ELF-1 (cell line): ENCODE measurements around the gene FN1.

Experiments
- DNase-seq: peaks from one replicate; pipeline ENCODE4 v3.0.0-alpha.2; 2016; ENCODE audit warnings: low read depth, low spot score

Gene FN1

GRCh38 chr2:215441560-215442400 lies 5.9 kb upstream of the FN1 start:
- no peak for DNase-seq

DNA sequence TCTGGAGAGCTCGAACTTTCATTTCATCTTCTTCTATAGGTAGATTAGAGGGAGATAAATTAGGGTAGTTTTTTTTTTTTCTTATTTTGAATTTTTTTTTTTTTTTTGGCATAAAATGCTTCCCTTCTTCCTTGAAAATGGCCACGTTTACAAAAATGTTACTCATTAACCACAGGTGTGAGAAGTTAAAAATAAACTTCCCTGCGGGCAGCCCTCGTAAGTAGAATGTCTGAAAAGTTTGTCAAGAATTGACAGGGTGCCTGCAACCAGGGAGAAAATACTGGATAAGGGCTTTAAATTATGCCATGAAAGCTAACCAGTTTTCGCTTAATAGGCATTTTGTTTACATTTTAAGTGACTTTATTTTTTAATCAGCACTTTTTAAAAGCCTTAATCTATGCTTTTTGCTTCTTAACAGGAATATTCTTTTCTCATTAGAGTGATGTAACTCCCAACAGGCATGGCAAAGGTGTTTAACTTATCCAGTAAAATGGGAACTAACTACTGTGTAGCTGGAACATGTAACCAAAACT lies 4.2 kb upstream of the FN1 start:
- DNase-seq = no peak

GRCh38 chr2:215439404-215439803 lies 3.5 kb upstream of the FN1 start:
- DNase-seq = no peak

- no peak for DNase-seq
Observed at GRCh38 chr2:215437614-215438013, 1.7 kb upstream of the FN1 start.

- no peak for DNase-seq
Observed at GRCh38 chr2:215436705-215437565, 1.1 kb upstream of the FN1 start.

- DNase-seq = peak; percentile 75
Observed at GRCh38 chr2:215435280-215435869, 493 bp downstream of the FN1 start.

GRCh38 chr2:215434447-215435279 lies 1.2 kb downstream of the FN1 start:
- no peak for DNase-seq

DNA sequence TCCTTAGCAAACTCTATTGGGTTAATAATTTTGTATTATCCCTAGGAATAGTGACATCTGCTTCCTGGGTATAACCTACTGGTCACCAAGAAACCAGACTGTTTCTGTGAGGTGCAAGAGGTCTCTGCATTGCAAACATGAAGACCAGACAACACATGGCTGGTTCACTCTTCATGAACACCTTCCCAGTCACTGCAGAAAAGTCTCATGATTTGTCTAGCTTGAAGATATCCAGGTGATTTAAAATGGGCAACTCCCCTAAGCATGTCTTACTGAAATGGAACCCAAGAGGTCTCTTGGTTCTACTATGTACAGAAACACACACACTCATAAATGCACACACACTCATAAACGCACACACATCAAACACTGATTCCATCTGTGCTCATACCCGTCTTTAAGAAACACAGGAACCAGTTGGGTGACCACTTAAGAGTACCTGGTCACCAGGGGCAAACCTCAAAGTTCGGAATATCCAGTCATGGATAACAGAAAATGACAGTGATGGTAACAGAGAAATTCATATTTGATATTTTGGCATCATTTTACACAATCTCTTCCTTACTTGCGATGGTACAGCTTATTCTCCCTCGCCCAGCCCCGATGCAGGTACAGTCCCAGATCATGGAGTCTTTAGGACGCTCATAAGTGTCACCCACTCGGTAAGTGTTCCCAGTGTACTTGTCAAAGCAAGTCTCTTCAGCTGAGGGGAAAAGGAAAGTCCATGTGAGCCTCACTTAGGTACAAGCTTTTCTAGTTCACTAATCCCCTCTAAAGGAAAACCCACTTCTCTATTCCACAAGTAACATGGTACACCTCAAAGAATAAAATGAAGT lies 2.9 kb downstream of the FN1 start:
- no peak for DNase-seq

DNA sequence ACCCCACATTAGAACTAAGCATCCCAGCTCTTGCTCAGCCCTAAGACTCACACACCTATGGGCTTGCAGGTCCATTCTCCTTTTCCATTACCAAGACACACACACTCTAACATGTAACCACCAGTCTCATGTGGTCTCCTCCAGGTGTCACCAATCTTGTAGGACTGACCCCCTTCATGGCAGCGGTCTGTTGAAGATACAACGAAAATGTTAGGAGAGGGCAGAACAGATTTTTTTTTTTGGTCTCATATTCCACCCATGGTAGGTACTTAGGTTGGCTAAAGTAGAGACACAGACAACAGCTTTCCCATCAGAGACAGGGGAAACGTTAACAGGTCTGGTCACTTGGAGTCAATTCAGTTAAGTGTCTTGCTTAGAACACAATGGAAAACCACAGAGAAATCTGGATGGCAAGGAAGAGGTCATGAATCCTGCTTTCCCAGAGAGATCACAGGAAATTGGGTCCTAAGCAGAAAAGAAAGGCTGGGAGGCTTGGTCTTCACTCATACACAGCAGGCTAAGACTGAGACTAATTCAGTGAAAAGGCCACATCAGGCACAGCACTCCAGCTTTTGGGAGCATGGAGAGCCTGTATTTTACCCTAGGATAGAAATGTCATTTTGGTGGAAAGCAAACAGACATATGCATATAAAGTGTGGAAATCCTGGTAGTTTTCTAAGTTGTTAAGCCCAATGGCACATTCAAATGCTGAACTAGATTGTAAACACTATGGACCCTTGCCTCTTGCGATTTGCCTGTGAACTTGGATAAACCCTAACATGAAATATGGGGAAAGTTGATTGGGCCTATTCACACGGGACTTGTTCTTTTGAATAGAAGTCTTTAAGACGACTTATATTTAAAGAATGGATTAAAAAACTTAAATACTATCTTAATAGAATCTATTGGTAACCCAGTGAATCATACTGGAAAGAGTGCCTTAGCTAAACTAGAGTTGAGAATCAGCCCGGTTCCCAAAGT lies 3.8 kb downstream of the FN1 start:
- DNase-seq = no peak

DNA sequence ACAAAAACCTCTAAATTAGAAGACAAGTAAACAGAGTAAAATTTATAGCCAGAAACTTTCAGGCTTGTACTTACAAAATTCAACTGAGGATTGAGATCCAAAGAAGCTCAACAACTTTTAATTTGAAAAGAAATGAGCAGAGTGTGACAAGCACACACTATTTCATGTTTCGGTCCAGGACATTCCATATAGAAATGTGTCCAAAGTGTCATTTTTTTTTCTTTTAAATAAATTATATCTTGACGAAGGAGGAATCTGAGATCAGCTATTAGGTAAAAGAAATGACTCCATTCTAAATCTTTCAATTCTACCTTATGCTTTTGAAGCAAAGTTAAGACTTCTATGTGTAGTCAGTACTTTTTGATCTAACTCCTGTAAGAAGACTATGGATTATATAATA lies 4.6 kb downstream of the FN1 start:
- no peak for DNase-seq

GRCh38 chr2:215430528-215431187 lies 5.2 kb downstream of the FN1 start:
- no peak for DNase-seq

- no peak for DNase-seq
Observed at GRCh38 chr2:215429424-215429823, 6.4 kb downstream of the FN1 start.

DNA sequence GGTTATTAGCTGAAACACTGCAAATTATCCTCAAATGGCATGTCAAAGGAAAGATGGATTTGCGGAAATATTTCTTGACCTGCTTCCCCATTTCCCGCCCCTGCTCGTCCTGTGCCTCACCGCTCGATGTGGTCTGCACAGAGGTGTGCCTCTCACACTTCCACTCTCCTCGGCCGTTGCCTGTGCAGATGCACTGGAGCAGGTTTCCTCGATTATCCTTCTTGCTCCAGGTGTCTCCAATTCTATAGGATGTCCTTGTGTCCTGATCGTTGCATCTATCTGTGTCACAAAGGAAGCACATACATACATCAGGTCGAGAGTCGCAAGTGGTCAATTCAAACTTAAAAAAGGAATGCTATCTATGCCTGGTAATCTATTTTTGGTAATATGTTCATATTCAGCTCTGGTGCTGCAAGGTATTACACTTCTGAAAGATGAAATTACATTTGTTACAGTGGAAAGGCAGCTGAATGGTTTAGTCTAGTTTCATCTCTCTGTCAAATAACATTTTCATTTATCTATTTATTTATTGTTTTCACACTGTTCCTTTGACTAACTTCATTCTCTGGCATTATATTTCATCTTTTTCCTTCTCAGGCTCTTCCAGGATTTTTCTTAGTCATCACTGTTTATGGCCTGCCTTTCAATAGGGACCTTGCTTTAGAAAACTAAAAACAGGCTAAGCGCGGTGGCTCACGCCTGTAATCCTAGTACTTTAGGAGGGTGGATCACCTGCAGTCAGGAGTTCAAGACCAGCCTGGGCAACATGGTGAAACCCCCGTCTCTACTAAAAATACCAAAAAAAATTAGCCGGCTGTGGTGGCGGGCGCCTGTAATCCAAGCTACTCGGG lies 7.6 kb downstream of the FN1 start:
- DNase-seq = no peak

DNA sequence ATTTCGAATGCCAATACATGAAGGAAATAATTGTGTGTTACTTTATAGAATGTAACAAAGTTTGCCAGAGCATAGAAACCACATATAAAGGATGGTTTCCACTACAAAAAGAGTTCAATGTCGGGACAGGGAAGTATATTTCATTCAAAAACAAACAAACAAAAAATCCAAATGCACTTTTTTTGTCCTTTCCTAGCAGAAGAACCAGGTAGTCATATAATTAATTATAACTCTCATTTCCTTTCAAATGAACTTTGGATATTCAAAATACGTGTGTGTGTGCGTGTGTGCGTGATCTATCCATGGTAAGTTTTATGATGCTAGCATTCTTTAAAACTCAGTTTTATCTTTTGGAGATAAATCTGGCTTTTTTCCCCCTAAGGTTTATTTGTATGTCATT lies 8.3 kb downstream of the FN1 start:
- DNase-seq = no peak

GRCh38 chr2:215425021-215425782 lies 10.7 kb downstream of the FN1 start:
- no peak for DNase-seq

DNA sequence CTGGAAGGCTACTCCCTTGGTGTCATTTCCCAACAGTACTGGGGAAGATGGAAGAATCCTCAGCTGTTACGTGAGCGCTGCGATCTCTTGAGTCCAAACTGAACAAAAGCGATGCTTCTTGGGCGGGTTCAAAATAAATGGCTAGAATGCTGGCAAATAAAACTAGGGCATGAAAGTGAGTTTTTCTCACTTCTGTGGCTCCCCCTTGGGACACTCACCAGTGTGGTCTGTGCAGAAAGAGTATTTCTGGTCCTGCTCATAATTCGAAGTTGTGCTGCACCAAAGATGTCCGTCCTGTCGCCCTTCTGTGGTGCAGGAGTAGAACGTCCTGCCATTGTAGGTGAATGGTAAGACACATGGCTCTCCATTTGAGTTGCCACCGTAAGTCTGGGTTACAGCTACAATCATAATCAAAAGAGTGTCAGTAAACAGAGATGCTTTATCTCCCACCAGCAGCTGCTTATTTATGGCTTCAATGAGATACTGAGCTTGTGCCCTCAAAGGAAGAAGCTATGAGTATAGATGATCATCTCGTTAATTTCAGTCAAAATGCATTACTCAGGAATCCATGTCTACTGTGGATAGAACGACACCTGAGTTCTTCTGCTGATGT lies 11.8 kb downstream of the FN1 start:
- no peak for DNase-seq
